HG02588 (cell line): ENCODE data around the gene SP1.
"Not testable (repeated sequence)": the region's sequence is repeated elsewhere in the genome, so short reads cannot be mapped to it uniquely, and the experiment has no call there.

Experiments
- ATAC-seq: cut with Tn5 transposase; IDR thresholded peaks from one replicate; pipeline ENCODE4 v1.9.1; 2021; ENCODE audit warnings: mild to moderate bottlenecking, moderate library complexity; ENCODE audit not compliant: unreplicated experiment

SP1 gene

DNA sequence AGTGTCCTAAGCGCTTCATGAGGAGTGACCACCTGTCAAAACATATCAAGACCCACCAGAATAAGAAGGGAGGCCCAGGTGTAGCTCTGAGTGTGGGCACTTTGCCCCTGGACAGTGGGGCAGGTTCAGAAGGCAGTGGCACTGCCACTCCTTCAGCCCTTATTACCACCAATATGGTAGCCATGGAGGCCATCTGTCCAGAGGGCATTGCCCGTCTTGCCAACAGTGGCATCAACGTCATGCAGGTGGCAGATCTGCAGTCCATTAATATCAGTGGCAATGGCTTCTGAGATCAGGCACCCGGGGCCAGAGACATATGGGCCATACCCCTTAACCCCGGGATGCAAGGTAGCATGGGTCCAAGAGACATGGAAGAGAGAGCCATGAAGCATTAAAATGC is 31.0 kb downstream of the SP1 start:
- no peak for ATAC-seq

GRCh38 chr12:53413485-53414204 is 33.7 kb downstream of the SP1 start:
- no peak for ATAC-seq

- ATAC-seq, result no peak
Measured at GRCh38 chr12:53414756-53415417, 34.9 kb downstream of the SP1 start.

- ATAC-seq, result not testable (repeated sequence)
Measured at GRCh38 chr12:53415752-53416389, 35.9 kb downstream of the SP1 start.

DNA sequence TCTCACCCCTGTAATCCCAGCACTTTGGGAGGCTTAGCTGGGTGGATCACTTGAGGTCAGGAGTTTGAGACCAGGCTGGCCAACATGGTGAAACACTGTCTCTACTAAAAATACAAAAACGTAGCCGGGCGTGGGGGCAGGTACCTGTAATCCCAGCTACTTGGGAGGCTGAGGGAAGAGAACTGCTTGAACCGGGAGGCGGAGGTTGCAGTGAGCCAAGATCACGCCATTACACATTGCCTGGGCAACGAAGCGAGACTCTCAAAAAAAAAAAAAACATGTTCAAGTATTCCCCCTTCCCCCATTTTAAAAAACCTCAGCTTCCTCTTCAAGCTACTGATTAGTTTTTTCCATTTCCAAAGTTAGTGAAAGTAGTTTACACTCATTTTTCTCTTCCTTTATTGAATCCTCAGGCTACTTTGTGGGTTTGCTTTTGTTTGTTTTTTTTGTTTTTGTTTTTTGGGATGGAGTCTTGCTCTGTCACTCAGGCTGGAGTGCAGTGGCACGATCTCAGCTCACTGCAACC is 37.4 kb downstream of the SP1 start:
- ATAC-seq, result not testable (repeated sequence)

- ATAC-seq, result no peak
Measured at GRCh38 chr12:53418221-53418620, 38.2 kb downstream of the SP1 start.

- ATAC-seq, result no peak
Measured at GRCh38 chr12:53419756-53420155, 39.8 kb downstream of the SP1 start.

DNA sequence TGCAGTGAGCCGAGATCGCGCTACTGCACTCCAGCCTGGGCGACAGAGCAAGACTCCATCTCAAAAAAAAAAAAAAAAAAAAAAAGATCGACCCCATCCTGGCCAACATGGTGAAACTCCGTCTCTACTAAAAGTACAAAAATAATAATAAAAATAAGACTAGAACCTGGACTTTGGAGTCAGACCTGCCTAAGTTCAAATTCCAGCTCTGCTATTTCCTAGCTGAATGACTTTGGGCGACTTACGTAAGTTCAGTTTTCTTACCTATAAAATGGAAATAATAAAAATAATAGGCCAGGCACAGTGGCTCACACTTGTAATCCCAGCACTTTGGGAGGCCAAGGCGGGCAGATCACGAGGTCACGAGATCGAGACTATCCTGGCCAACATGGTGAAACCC is 42.3 kb downstream of the SP1 start:
- not testable (repeated sequence) for ATAC-seq

DNA sequence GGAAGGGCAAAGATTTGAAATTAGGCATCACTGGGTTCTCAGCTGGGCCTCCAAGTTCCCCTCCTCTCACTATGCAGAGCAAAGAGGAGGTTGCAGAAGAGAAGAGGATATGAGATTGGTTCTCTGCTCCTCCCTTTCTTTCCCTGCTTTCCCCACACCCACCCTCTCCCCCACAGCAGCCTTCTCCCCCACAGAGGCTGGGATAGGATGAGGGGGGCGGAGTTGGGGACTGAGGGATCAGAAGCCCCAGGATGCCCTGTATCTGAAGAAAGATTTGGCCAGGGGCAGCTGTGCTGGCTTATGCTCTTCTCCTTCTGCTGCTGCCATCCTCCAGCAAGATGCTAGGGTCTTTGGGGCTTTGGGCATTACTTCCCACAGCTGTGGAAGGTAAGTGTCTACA is 43.6 kb downstream of the SP1 start, which contains the start of gene AMHR2:
Gene AMHR2 (plus strand): TSS at position 259 of the 400 bp plus-strand sequence. CDS start 80 bp downstream, at position 339.
- ATAC-seq, result no peak

- ATAC-seq, result no peak
Measured at GRCh38 chr12:53424626-53425514, 44.9 kb downstream of the SP1 start.

DNA sequence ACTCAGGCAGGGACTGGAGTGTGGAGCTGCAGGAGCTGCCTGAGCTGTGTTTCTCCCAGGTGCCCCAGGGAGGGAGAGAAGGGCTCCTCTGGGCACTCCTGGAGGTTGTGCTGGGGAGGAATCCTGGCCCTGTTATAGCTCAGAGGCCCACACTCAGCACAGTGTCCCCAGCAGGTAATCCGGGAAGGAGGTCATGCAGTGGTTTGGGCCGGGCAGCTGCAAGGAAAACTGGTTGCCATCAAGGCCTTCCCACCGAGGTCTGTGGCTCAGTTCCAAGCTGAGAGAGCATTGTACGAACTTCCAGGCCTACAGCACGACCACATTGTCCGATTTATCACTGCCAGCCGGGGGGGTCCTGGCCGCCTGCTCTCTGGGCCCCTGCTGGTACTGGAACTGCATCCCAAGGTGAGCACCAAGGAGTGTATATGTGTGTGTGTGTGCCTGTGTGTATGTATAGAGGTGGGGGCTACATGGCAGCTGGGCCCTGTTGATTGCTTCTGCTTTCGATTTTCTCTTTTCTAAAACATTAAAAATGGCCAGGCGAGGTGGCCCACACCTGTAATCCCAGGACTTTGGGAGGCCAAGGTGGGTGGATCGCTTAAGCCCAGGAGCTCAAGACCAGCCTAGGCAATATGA is 45.7 kb downstream of the SP1 start:
- ATAC-seq, result no peak

- ATAC-seq, result no peak
Measured at GRCh38 chr12:53427905-53428594, 48.1 kb downstream of the SP1 start.

DNA sequence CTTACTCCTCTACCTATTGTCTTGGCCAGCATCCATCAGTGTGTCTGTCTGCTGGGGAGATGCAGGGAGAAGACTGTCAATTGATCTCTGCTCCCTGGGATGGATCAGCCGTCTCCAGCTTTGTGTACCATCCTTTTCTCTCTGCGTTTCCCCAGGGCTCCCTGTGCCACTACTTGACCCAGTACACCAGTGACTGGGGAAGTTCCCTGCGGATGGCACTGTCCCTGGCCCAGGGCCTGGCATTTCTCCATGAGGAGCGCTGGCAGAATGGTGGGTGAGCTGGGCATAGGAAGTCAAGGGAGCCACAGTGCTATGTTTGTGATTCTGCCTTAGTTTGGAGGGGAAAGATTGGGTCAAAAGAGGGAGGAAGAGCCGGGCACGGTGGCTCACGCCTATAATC is 48.8 kb downstream of the SP1 start:
- no peak for ATAC-seq

DNA sequence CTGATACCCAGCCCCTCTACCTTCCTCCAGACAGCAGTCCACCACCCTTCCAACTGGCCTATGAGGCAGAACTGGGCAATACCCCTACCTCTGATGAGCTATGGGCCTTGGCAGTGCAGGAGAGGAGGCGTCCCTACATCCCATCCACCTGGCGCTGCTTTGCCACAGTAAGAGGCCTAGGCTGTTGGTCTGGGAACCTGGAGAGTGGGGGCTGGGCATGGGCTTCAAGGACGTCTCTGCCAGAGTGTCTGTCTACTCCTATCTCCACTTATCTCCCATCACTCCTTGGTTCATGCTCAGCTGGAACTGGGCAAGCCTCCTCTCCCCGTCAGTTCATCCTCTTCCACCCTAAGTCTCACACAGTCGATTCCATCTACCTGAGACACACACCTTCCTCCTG is 50.1 kb downstream of the SP1 start:
- ATAC-seq, result no peak

DNA sequence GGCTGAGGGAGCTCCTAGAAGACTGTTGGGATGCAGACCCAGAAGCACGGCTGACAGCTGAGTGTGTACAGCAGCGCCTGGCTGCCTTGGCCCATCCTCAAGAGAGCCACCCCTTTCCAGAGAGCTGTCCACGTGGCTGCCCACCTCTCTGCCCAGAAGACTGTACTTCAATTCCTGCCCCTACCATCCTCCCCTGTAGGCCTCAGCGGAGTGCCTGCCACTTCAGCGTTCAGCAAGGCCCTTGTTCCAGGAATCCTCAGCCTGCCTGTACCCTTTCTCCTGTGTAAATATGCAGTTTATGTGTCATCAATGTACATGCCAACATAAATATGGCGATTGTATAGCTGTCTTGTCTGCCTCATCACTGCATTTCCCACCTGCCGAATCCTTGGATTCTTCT is 51.2 kb downstream of the SP1 start:
- ATAC-seq, result no peak

GRCh38 chr12:53435326-53435725 is 55.4 kb downstream of the SP1 start:
- not testable (repeated sequence) for ATAC-seq

DNA sequence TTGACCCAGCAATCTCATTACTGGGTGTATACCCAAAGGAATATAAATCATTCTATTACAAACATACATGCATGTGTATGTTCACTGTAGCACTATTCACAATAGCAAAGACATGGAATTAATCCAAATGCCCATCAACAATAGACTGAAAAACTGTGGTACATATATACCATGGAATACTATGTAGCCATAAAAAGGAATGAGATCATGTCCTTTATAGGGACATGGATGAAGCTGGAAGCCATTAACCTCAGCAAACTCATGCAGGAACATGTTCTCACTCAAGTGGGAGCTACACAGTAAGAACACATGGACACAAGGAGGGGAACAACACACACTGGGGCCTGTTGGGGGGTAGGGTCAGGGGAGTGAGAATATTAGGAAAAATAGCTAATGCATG is 59.6 kb downstream of the SP1 start:
- ATAC-seq, result not testable (repeated sequence)

- ATAC-seq, result peak; percentile 97
Measured at GRCh38 chr12:53441040-53441833, 61.3 kb downstream of the SP1 start, which contains the start of gene PRR13. Gene PRR13 (plus strand): TSS chr12:53441734. CDS start chr12:53442715, 981 bp downstream.

DNA sequence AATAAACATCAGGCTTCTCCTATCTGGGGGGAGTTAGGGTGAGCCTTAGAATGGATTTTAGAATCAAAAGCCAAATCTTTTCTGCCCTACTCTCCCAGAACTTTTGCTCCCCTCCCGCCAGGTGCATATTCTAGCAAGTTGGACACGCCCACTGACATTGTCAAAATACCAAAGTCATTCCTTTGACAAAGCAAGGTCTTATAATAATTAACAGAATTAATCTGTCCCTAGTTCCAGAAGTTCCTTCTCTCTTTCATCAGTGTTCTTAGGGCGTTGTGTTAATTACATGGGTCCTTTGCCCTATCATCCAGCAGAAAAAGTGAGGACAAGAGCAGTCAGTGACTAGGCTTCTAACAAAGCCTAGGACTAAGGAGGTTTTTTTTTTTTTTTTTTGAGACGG is 64.0 kb downstream of the SP1 start:
- no peak for ATAC-seq
